ENCODE data around the gene BAG1. TPM values are rescaled to one million over a fixed set of nuclear protein-coding genes. Genes with fewer than 3 reads are reported as not detected.

Gene BAG1
- total and polyA plus RNA-seq, 4 donors: 60.4 to 190 (median 93.2) TPM

DNA sequence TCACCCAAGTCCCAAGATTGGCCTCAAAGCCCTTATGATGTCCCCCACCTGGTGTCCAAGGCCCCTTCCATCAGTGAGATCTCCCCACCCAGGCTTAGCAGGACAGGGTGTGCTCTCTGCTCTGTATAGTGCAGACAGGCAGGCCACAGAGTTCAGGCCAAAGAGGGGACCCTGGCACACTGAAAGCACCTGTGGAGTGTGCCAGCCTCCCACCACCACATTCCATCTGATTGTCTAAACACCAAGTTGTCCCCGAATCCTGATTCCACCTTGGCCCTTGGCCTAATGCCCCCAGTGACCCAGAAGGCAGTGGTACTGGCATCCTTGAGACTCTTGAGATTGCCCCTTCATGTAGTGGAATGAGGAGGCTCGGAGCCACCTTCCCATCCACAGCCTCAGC is 19.2 kb downstream of the BAG1 start:
- Histone ChIP-seq H3K27ac (ENCODE audit: low read depth in 1 of 2, low read length in 2 of 2) (no peak overlapping the region), H3K27me3 (ENCODE audit: control insufficient read depth in 1 of 2, insufficient read depth in 2 of 2, low read length in 1 of 2) (no peaks in the 10 kb centered on the region), H3K36me3 (ENCODE audit: control insufficient read depth in 1 of 2, insufficient read depth in 2 of 2, low read length in 1 of 2) (no peaks in the 10 kb centered on the region), H3K9me3 (ENCODE audit: control insufficient read depth, low read length) (no peaks in the 10 kb centered on the region), H3K4me3 (ENCODE audit: low read length in 2 of 2) (no peak overlapping the region), H3K4me1 (ENCODE audit: control insufficient read depth in 1 of 2, insufficient read depth in 2 of 2, low read length in 2 of 2) (no peaks in the 10 kb centered on the region)
- WGBS, 2 donors: 82 to 85% methylated on average over 2 of the region's 2 CpGs
- ATAC-seq (ENCODE audit: low FRiP score) (no peak), DNase-seq (no peak)
- intact Hi-C loops (cut with DNase I): no loop called here

GRCh38 chr9:33244137-33244784 is 20.2 kb downstream of the BAG1 start:
- H3K4me1 ChIP-seq (ENCODE audit: control insufficient read depth in 1 of 2, insufficient read depth in 2 of 2, low read length in 2 of 2): no peaks in the 10 kb centered on the region
- 80 to 81% methylated on average over 9 of the region's 9 CpGs for WGBS, 2 donors
- no peak overlapping the region for H3K27ac ChIP-seq (ENCODE audit: low read depth in 1 of 2, low read length in 2 of 2)
- DNase-seq (no peak), ATAC-seq (ENCODE audit: low FRiP score) (no peak)
- H3K36me3 ChIP-seq (ENCODE audit: control insufficient read depth in 1 of 2, insufficient read depth in 2 of 2, low read length in 1 of 2): no peaks in the 10 kb centered on the region
- H3K27me3 ChIP-seq (ENCODE audit: control insufficient read depth in 1 of 2, insufficient read depth in 2 of 2, low read length in 1 of 2): no peaks in the 10 kb centered on the region
- no peak overlapping the region for H3K4me3 ChIP-seq (ENCODE audit: low read length in 2 of 2)
- no peaks in the 10 kb centered on the region for H3K9me3 ChIP-seq (ENCODE audit: control insufficient read depth, low read length)
- intact Hi-C loops (cut with DNase I): no loop called here

DNA sequence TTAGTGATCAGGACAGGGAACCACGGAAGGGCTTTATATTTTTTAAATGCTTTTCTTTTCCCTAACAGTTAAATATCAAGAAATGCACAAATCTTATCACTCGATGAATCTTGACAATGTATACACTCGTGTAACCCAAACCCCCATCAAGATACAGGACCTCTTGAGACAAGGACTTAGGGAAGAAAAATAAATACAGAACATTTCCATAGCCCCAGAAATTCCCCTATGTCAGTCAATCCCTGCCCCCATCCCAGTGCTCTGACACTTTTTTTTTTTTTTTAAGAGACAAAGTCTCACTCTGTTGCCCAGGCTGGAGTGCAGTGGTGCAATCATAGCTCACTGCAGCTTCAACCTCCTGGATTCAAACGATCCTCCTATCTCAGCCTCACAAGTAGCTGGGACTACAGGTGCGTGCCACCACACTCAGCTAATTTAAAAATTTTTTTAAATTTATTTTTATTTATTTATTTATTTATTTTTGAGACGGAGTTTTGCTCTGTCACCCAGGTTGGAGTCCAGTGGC is 21.8 kb downstream of the BAG1 start:
- Histone ChIP-seq H3K36me3 (ENCODE audit: control insufficient read depth in 1 of 2, insufficient read depth in 2 of 2, low read length in 1 of 2) (no peaks in the 10 kb centered on the region), H3K4me1 (ENCODE audit: control insufficient read depth in 1 of 2, insufficient read depth in 2 of 2, low read length in 2 of 2) (no peaks in the 10 kb centered on the region), H3K27ac (ENCODE audit: low read depth in 1 of 2, low read length in 2 of 2) (no peak overlapping the region), H3K4me3 (ENCODE audit: low read length in 2 of 2) (no peak overlapping the region), H3K27me3 (ENCODE audit: control insufficient read depth in 1 of 2, insufficient read depth in 2 of 2, low read length in 1 of 2) (no peaks in the 10 kb centered on the region), H3K9me3 (ENCODE audit: control insufficient read depth, low read length) (no peaks in the 10 kb centered on the region)
- WGBS, 2 donors: 64 to 70% methylated on average over 6 of the region's 6 CpGs
- intact Hi-C loops (cut with DNase I): no loop called here
- DNase-seq: no peak
- no peak for ATAC-seq (ENCODE audit: low FRiP score)

DNA sequence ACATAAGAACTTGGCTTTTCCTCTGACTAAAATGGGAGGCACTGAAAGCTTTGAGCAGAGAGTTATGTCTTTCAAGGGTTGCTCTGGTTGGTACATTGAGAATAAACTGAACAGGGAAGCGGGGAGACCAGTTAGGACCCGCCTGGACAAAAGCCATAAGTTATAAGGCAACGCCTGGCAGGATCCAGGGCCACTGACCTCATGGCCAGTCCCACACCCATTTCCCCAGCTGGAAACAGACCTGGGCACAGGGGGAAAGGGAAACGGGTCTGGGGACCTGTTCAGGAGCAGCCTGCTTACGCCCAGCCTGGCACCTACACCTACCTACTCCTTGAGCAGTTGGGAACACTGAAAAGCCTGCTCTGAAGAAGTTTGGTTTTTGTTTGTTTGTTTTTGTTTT is 23.2 kb downstream of the BAG1 start:
- H3K27ac ChIP-seq (ENCODE audit: low read depth in 1 of 2, low read length in 2 of 2): no peak overlapping the region
- no peak overlapping the region for H3K4me3 ChIP-seq (ENCODE audit: low read length in 2 of 2)
- H3K27me3 ChIP-seq (ENCODE audit: control insufficient read depth in 1 of 2, insufficient read depth in 2 of 2, low read length in 1 of 2): no peaks in the 10 kb centered on the region
- no peak for ATAC-seq (ENCODE audit: low FRiP score)
- intact Hi-C loops (cut with DNase I): no loop called here
- no peaks in the 10 kb centered on the region for H3K36me3 ChIP-seq (ENCODE audit: control insufficient read depth in 1 of 2, insufficient read depth in 2 of 2, low read length in 1 of 2)
- DNase-seq: no peak
- WGBS, 2 donors: 81 to 82% methylated on average over 5 of the region's 5 CpGs
- no peaks in the 10 kb centered on the region for H3K4me1 ChIP-seq (ENCODE audit: control insufficient read depth in 1 of 2, insufficient read depth in 2 of 2, low read length in 2 of 2)
- no peaks in the 10 kb centered on the region for H3K9me3 ChIP-seq (ENCODE audit: control insufficient read depth, low read length)

GRCh38 chr9:33239921-33240320 is 24.6 kb downstream of the BAG1 start, which contains the start of gene SPINK4:
Gene SPINK4, plus strand, starts transcription at chr9:33240167. Its CDS starts 42 bp downstream, at chr9:33240209.
- ATAC-seq (ENCODE audit: low FRiP score): no peak
- H3K27me3 ChIP-seq (ENCODE audit: control insufficient read depth in 1 of 2, insufficient read depth in 2 of 2, low read length in 1 of 2): no peaks in the 10 kb centered on the region
- H3K9me3 ChIP-seq (ENCODE audit: control insufficient read depth, low read length): no peaks in the 10 kb centered on the region
- no peak within 1 kb of the TSS for H3K4me3 ChIP-seq (ENCODE audit: low read length in 2 of 2)
- H3K4me1 ChIP-seq (ENCODE audit: control insufficient read depth in 1 of 2, insufficient read depth in 2 of 2, low read length in 2 of 2): no peaks in the 10 kb centered on the region
- H3K36me3 ChIP-seq (ENCODE audit: control insufficient read depth in 1 of 2, insufficient read depth in 2 of 2, low read length in 1 of 2): no peaks in the 10 kb centered on the region
- no peak within 1 kb of the TSS for H3K27ac ChIP-seq (ENCODE audit: low read depth in 1 of 2, low read length in 2 of 2)
- intact Hi-C loops (cut with DNase I): no loop called here
- DNase-seq: no peak
- 6 to 8% methylated on average over 7 of the region's 7 CpGs for WGBS, 2 donors

DNA sequence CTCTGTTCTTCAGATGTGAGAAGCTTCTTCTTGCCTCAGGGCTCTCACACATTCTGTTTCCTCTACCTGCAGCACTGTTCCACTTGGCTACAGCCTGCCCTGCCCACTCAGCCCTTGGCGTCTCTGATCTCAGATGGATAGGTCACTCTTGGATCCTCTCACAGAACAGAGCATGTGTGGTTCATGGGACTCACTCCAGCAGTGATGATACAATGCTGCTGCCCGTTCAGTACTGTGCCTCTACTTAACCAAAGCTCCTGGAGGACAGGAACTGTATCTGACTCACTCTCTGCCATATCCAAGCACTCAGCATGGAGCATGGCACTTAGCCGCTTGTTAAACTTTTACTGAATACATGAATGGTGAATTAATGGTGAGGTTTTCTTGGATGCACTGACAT is 27.9 kb downstream of the BAG1 start:
- Histone ChIP-seq H3K4me3 (ENCODE audit: low read length in 2 of 2) (no peak overlapping the region), H3K27me3 (ENCODE audit: control insufficient read depth in 1 of 2, insufficient read depth in 2 of 2, low read length in 1 of 2) (no peaks in the 10 kb centered on the region), H3K36me3 (ENCODE audit: control insufficient read depth in 1 of 2, insufficient read depth in 2 of 2, low read length in 1 of 2) (no peaks in the 10 kb centered on the region), H3K4me1 (ENCODE audit: control insufficient read depth in 1 of 2, insufficient read depth in 2 of 2, low read length in 2 of 2) (no peaks in the 10 kb centered on the region), H3K9me3 (ENCODE audit: control insufficient read depth, low read length) (no peaks in the 10 kb centered on the region), H3K27ac (ENCODE audit: low read depth in 1 of 2, low read length in 2 of 2) (no peak overlapping the region)
- intact Hi-C loops (cut with DNase I): no loop called here
- ATAC-seq (ENCODE audit: low FRiP score): no peak
- DNase-seq: no peak
- WGBS, 2 donors: 78% methylated on average over 3 of the region's 3 CpGs

DNA sequence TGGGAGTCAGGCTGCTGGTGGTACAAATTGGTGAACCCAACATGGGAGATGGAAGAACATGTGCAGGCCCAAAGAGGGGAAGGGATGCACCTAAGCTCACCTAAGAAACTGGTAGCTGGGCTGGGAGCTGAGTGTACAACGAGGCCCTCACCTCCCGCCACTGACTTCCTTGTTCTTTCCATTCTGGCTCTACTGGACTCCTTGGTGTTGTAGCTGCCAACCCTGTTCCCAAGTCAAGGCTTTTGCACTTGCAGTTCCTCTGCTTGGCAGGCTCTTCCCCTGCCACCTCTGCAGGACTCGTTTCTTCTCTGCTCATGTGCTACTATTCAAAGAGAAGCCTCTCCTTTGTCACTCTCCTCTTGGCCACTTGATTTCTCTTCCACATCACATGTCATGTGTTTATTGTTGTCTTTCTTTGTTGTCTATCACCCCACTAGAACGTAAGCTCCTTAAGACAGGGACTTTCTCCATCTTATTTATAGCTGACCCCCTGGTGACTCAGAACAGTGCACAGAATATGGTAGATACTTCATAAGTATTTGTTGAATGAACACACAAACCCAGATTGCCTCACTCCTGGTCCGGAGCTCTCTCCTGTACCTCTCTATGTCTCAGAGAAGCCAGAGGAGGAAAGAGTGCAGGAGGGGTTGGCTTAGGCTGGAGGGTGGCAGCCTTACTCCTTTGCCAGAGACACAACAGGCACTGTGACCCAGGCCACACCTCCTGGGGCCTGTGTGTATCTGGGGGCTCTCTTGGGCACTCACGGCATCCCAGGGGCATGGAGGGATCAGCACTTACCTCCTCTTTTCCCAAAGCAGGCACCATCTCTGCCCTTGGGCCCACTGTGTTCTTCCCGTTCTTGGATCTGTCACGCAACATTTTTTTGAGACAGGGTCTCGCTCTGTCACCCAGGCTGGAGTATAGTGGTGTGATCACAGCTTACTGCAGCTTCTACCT is 29.7 kb downstream of the BAG1 start:
- no peak overlapping the region for H3K27ac ChIP-seq (ENCODE audit: low read depth in 1 of 2, low read length in 2 of 2)
- H3K4me3 ChIP-seq (ENCODE audit: low read length in 2 of 2): no peak overlapping the region
- DNase-seq (no peak), ATAC-seq (ENCODE audit: low FRiP score) (no peak)
- H3K9me3 ChIP-seq (ENCODE audit: control insufficient read depth, low read length): no peaks in the 10 kb centered on the region
- no peaks in the 10 kb centered on the region for H3K36me3 ChIP-seq (ENCODE audit: control insufficient read depth in 1 of 2, insufficient read depth in 2 of 2, low read length in 1 of 2)
- WGBS, 2 donors: 87 to 89% methylated on average over 9 of the region's 9 CpGs
- H3K4me1 ChIP-seq (ENCODE audit: control insufficient read depth in 1 of 2, insufficient read depth in 2 of 2, low read length in 2 of 2): no peaks in the 10 kb centered on the region
- intact Hi-C loops (cut with DNase I): no loop called here
- H3K27me3 ChIP-seq (ENCODE audit: control insufficient read depth in 1 of 2, insufficient read depth in 2 of 2, low read length in 1 of 2): no peaks in the 10 kb centered on the region

GRCh38 chr9:33233626-33234342 is 30.7 kb downstream of the BAG1 start:
- 14 to 35% methylated on average over 1 of the region's 1 CpG for WGBS, 2 donors
- Histone ChIP-seq H3K9me3 (ENCODE audit: control insufficient read depth, low read length) (no peaks in the 10 kb centered on the region), H3K27ac (ENCODE audit: low read depth in 1 of 2, low read length in 2 of 2) (no peak overlapping the region), H3K27me3 (ENCODE audit: control insufficient read depth in 1 of 2, insufficient read depth in 2 of 2, low read length in 1 of 2) (no peaks in the 10 kb centered on the region), H3K4me1 (ENCODE audit: control insufficient read depth in 1 of 2, insufficient read depth in 2 of 2, low read length in 2 of 2) (no peaks in the 10 kb centered on the region), H3K4me3 (ENCODE audit: low read length in 2 of 2) (no peak overlapping the region), H3K36me3 (ENCODE audit: control insufficient read depth in 1 of 2, insufficient read depth in 2 of 2, low read length in 1 of 2) (no peaks in the 10 kb centered on the region)
- DNase-seq (no peak), ATAC-seq (ENCODE audit: low FRiP score) (no peak)
- intact Hi-C loops (cut with DNase I): no loop called here

Measured in aorta (tissue), 5 donors.